GM19452 (cell line): Measurements from ENCODE around the gene ZBTB7C.

ENCODE experiments used
- ATAC-seq: cut with Tn5 transposase; IDR thresholded peaks from one replicate; pipeline ENCODE4 v1.9.1; 2021; ENCODE audit not compliant: unreplicated experiment

The ZBTB7C gene

GRCh38 chr18:48105317-48105716 is 303.9 kb downstream of the ZBTB7C start:
- no peak for ATAC-seq

- no peak for ATAC-seq
Measured at GRCh38 chr18:48104705-48105104, 304.5 kb downstream of the ZBTB7C start.

GRCh38 chr18:48100651-48101165 is 308.5 kb downstream of the ZBTB7C start:
- no peak for ATAC-seq

- ATAC-seq: no peak
Measured at GRCh38 chr18:48100165-48100575, 309.0 kb downstream of the ZBTB7C start.

- no peak for ATAC-seq
Measured at GRCh38 chr18:48099481-48100164, 309.6 kb downstream of the ZBTB7C start.

- no peak for ATAC-seq
Measured at GRCh38 chr18:48098538-48098937, 310.6 kb downstream of the ZBTB7C start.

- ATAC-seq: no peak
Measured at GRCh38 chr18:48098007-48098406, 311.2 kb downstream of the ZBTB7C start.

GRCh38 chr18:48095726-48096125 is 313.5 kb downstream of the ZBTB7C start:
- no peak for ATAC-seq

- no peak for ATAC-seq
Measured at GRCh38 chr18:48093104-48093503, 316.1 kb downstream of the ZBTB7C start.

GRCh38 chr18:48091869-48092497 is 317.2 kb downstream of the ZBTB7C start:
- ATAC-seq: no peak

GRCh38 chr18:48090702-48091101 is 318.5 kb downstream of the ZBTB7C start:
- no peak for ATAC-seq

- ATAC-seq: no peak
Measured at GRCh38 chr18:48090021-48090420, 319.2 kb downstream of the ZBTB7C start.

- ATAC-seq: no peak
Measured at GRCh38 chr18:48085781-48086487, 323.2 kb downstream of the ZBTB7C start.

- ATAC-seq: no peak
Measured at GRCh38 chr18:48084858-48085257, 324.3 kb downstream of the ZBTB7C start.

- ATAC-seq: no peak
Measured at GRCh38 chr18:48084041-48084757, 325.0 kb downstream of the ZBTB7C start.

- no peak for ATAC-seq
Measured at GRCh38 chr18:48080546-48080945, 328.6 kb downstream of the ZBTB7C start.

- ATAC-seq: no peak
Measured at GRCh38 chr18:48079885-48080284, 329.3 kb downstream of the ZBTB7C start.

GRCh38 chr18:48078448-48078847 is 330.7 kb downstream of the ZBTB7C start:
- no peak for ATAC-seq

- ATAC-seq: no peak
Measured at GRCh38 chr18:48077291-48077690, 331.9 kb downstream of the ZBTB7C start.

- ATAC-seq: no peak
Measured at GRCh38 chr18:48076461-48076860, 332.7 kb downstream of the ZBTB7C start.

- ATAC-seq: no peak
Measured at GRCh38 chr18:48075707-48076093, 333.5 kb downstream of the ZBTB7C start.
